ENCODE data around the gene WFDC1. TPM values are rescaled to one million over a fixed set of nuclear protein-coding genes. Genes with fewer than 3 reads are reported as not detected.

Gene WFDC1
- total and polyA plus RNA-seq, 2 experiments from 2014 or later: 0.76 to 0.95 TPM

GRCh38 chr16:84340325-84341040 is 45.8 kb downstream of the WFDC1 start (continued):
- TF ChIP-seq, protein P1, sequence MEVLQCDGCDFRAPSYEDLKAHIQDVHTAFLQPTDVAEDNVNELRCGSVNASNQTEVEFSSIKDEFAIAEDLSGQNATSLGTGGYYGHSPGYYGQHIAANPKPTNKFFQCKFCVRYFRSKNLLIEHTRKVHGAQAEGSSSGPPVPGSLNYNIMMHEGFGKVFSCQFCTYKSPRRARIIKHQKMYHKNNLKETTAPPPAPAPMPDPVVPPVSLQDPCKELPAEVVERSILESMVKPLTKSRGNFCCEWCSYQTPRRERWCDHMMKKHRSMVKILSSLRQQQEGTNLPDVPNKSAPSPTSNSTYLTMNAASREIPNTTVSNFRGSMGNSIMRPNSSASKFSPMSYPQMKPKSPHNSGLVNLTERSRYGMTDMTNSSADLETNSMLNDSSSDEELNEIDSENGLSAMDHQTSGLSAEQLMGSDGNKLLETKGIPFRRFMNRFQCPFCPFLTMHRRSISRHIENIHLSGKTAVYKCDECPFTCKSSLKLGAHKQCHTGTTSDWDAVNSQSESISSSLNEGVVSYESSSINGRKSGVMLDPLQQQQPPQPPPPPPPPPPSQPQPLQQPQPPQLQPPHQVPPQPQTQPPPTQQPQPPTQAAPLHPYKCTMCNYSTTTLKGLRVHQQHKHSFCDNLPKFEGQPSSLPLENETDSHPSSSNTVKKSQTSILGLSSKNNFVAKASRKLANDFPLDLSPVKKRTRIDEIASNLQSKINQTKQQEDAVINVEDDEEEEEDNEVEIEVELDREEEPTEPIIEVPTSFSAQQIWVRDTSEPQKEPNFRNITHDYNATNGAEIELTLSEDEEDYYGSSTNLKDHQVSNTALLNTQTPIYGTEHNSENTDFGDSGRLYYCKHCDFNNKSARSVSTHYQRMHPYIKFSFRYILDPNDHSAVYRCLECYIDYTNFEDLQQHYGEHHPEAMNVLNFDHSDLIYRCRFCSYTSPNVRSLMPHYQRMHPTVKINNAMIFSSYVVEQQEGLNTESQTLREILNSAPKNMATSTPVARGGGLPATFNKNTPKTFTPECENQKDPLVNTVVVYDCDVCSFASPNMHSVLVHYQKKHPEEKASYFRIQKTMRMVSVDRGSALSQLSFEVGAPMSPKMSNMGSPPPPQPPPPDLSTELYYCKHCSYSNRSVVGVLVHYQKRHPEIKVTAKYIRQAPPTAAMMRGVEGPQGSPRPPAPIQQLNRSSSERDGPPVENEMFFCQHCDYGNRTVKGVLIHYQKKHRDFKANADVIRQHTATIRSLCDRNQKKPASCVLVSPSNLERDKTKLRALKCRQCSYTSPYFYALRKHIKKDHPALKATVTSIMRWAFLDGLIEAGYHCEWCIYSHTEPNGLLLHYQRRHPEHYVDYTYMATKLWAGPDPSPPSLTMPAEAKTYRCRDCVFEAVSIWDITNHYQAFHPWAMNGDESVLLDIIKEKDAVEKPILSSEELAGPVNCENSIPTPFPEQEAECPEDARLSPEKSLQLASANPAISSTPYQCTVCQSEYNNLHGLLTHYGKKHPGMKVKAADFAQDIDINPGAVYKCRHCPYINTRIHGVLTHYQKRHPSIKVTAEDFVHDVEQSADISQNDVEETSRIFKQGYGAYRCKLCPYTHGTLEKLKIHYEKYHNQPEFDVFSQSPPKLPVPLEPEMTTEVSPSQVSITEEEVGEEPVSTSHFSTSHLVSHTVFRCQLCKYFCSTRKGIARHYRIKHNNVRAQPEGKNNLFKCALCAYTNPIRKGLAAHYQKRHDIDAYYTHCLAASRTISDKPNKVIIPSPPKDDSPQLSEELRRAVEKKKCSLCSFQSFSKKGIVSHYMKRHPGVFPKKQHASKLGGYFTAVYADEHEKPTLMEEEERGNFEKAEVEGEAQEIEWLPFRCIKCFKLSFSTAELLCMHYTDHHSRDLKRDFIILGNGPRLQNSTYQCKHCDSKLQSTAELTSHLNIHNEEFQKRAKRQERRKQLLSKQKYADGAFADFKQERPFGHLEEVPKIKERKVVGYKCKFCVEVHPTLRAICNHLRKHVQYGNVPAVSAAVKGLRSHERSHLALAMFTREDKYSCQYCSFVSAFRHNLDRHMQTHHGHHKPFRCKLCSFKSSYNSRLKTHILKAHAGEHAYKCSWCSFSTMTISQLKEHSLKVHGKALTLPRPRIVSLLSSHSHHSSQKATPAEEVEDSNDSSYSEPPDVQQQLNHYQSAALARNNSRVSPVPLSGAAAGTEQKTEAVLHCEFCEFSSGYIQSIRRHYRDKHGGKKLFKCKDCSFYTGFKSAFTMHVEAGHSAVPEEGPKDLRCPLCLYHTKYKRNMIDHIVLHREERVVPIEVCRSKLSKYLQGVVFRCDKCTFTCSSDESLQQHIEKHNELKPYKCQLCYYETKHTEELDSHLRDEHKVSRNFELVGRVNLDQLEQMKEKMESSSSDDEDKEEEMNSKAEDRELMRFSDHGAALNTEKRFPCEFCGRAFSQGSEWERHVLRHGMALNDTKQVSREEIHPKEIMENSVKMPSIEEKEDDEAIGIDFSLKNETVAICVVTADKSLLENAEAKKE (CRISPR knock-in tag; IDR thresholded peaks at IDR 0.05): no peak
- TF ChIP-seq ZNF114 (CRISPR knock-in tag; IDR thresholded peaks at IDR 0.05) (no peak), STAT1 (IDR thresholded peaks at IDR 0.05; ENCODE audit: unreplicated experiment) (no peak), EZH2phosphoT487 (IDR thresholded peaks at IDR 0.05; ENCODE audit: unreplicated experiment) (no peak)

GRCh38 chr16:84341528-84342295 is 47.0 kb downstream of the WFDC1 start:
- Histone ChIP-seq H3K4me3 (no peak overlapping the region), H3F3A (replicated peaks; ENCODE audit: low read depth) (no peaks in the 10 kb centered on the region), H3K4me1 (ENCODE audit: insufficient read depth) (no peaks in the 10 kb centered on the region), H2AFZ (no peak overlapping the region; the same call in 1 of the 2 replicates), H4K20me1 (replicated peaks; ENCODE audit: insufficient read depth) (no peaks in the 10 kb centered on the region), H3K9me2 (ENCODE audit: insufficient read depth) (no peaks in the 10 kb centered on the region), H3K27me3 (ENCODE audit: insufficient read depth) (no peaks in the 10 kb centered on the region), H3K4me2 (no peak overlapping the region), H3K36me3 (ENCODE audit: insufficient read depth) (no peaks in the 10 kb centered on the region), H3K79me2 (replicated peaks; ENCODE audit: insufficient read depth) (no peaks in the 10 kb centered on the region), H3K27ac (ENCODE audit: low read depth) (no peak overlapping the region)
- no peaks in the 10 kb centered on the region for H3K9me3 Mint-ChIP-seq
- H3K4me1 Mint-ChIP-seq: no peaks in the 10 kb centered on the region
- no peaks in the 10 kb centered on the region for H3K36me3 Mint-ChIP-seq (ENCODE audit: low read depth)
- H3K27ac Mint-ChIP-seq: no peak overlapping the region
- DNase-seq (ENCODE audit: low spot score) (no peak), ATAC-seq (no peak)
- peaks cover 3% of the 10 kb centered on the region for H3K27me3 Mint-ChIP-seq (ENCODE audit: insufficient read depth, low read depth, poor library complexity)
- H3K4me3 Mint-ChIP-seq: no peak overlapping the region
- TF ChIP-seq ETS1 (IDR thresholded peaks at IDR 0.05) (no peak), ZNF331 (CRISPR knock-in tag; IDR thresholded peaks at IDR 0.05; ENCODE audit: low read depth) (no peak), JUNB (IDR thresholded peaks at IDR 0.05; ENCODE audit: unreplicated experiment) (no peak), POLR2AphosphoS5 (IDR thresholded peaks at IDR 0.05; ENCODE audit: low read depth) (no peak)
